Stimulated activated CD4-positive, alpha-beta T cell treated with anti-CD3 and anti-CD28 coated beads, Interleukin-2, amount 100 ng/mL, for 4 hours (primary cell): Measurements from ENCODE around the gene AFF4.

ENCODE experiments used
- DNase-seq: peaks from one replicate; pipeline ENCODE4 v3.0.0-alpha.2; 2020; ENCODE audit warnings: low read depth

The AFF4 gene

GRCh38 chr5:132826424-132827082, 136.9 kb downstream of the AFF4 start:
- no peak for DNase-seq

GRCh38 chr5:132825834-132826391, 137.5 kb downstream of the AFF4 start:
- DNase-seq = no peak
